ENCODE data around the gene TAF11L13.

The TAF11L13 gene

DNA sequence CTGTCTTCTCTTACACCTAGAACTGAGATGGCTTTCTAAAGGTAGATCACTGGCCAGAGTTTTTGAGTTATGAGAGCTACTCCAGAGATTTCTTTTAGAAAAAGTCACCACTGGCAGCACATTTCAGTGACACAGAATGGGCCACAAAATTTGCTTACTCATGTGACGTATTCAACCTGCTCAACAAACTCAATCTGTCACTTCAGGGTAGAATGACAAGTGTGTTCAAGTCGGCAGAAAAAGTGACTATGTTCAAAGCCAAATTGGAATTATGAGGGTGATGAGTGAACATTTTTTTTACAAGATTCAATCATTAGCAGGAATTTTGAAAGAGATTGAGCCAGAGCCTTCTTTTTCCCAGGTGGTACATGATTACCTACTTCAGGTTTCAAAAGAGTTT is 48.8 kb downstream of the TAF11L13 start:
- DNase-seq = no peak
